GM19193 (cell line): ENCODE data around the gene INPP5A.

ENCODE experiments used
- POLR2A ChIP-seq: IDR thresholded peaks from 4 replicates; pipeline ENCODE4 v1.6.1; 2011; ENCODE audit not compliant: insufficient read depth, insufficient read length; ENCODE audit errors: extremely low read depth

Gene INPP5A

GRCh38 chr10:132687893-132688579 is 150.4 kb downstream of the INPP5A start:
- no peak for TF ChIP-seq POLR2A

- TF ChIP-seq POLR2A = no peak
Measured at GRCh38 chr10:132688580-132689420, 151.2 kb downstream of the INPP5A start.

- TF ChIP-seq POLR2A = no peak
Measured at GRCh38 chr10:132689721-132690360, 152.3 kb downstream of the INPP5A start.

DNA sequence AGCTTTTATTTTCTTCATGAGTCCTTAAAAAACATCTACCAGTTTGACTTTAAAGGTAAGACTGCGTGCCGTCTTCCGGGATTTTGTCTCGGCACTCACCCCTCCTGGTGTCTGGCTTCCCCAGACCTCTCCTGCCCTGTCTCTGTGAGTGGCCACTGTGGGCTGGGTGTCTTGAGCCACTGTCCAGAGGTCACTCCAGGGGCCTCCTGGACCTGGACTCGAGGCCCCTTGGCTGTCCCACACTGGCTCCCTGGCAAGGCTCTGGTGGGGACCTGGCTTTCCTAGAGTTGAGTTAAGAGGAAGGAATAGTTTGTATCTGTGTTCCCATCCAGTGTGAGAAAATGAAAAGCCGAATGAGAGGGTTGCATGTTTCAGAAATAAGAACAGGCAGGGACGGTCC is 152.8 kb downstream of the INPP5A start:
- no peak for TF ChIP-seq POLR2A

DNA sequence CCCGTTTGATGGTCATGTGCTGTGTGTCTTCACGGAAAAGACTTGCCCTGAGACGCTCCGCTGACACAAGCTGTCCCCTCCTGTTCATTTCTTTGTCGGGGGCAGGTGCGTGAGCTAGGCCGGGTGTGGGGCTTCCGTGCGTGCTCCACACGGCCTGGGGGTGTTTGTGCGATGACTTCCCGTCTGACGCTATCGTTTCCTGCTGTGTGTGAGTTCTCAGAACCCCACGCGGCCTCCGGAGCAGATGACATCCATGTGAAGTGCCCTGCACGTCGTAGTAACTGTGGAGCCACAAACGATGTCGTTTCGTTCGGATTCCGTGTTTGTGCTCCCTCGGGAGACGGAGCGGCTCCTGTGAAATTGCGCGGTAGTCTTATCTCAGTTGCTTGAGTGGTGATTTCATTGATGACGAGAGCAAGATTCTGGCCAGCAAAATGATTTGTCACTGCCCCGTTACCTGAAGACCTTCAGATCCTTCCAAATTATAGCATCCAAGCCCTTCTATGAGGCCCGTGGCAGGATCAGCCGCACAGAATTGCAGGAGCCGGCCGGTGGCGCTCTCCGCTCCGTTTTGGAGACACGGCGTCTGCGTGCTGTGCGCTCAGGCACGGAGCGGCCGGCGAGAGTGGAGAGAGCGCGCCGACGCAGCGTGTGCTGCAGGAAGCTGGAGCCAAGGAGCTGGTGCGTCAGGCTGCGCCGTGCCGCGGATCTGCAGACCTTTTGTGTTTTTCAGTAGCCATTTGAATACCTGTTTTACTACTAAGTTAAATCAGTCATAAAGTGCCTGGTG is 153.4 kb downstream of the INPP5A start:
- TF ChIP-seq POLR2A = no peak

- TF ChIP-seq POLR2A = no peak
Measured at GRCh38 chr10:132691711-132692153, 154.1 kb downstream of the INPP5A start.

- TF ChIP-seq POLR2A = no peak
Measured at GRCh38 chr10:132692311-132692710, 154.7 kb downstream of the INPP5A start.

- no peak for TF ChIP-seq POLR2A
Measured at GRCh38 chr10:132693676-132694075, 156.1 kb downstream of the INPP5A start.

DNA sequence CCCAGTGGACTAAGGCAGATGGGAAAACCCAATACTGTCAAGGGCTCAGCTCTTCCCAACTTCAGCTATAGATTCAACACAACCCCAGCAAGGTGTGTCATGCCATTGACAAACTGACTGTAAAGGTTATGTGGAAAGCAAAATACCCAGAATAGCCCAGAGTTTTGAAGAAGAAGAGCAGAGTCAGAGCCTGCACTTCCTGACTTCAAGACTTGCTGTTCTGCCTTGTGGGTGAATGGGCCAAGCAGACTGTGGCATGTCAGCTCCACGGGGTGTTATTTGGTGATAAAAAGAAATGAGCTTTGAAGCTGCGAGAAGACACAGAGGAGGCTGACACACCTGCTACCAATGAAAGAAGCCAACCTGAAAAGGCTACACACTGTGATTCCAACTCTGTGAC is 158.6 kb downstream of the INPP5A start:
- no peak for TF ChIP-seq POLR2A

- no peak for TF ChIP-seq POLR2A
Measured at GRCh38 chr10:132696728-132697577, 159.4 kb downstream of the INPP5A start.

GRCh38 chr10:132697578-132698200 is 160.1 kb downstream of the INPP5A start:
- no peak for TF ChIP-seq POLR2A

- no peak for TF ChIP-seq POLR2A
Measured at GRCh38 chr10:132698211-132698751, 160.7 kb downstream of the INPP5A start.

DNA sequence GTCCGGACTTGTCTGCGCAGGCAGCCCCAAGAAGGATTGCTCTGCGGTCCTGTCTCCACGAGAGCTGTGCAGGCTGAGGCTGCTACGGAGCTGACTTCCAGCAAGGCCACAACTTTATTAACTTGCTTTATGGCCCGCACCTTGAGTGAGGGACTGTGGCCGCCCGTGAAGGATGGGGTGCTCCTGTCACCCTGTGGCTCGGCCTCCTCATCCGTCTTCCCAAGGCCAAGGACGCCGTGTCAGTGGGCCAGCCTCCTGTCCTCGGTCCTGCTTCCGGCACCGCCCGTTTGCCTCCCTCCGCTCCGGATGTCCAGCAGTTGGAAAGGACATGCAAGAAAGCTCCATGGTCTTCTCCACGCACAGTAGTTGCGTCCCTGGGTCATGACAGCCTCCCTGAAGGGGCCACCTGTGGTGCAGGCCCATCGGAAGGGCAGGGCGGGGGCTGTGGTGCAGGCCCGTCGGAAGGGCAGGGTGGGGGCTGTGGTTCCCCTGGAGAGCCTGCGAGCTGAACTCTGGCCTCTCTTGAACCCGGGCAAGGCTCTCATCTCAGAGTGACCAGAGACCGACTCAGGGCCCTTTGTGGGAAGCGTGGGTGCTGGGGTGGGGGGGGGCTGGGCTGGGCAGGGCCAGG is 161.3 kb downstream of the INPP5A start:
- TF ChIP-seq POLR2A = no peak

DNA sequence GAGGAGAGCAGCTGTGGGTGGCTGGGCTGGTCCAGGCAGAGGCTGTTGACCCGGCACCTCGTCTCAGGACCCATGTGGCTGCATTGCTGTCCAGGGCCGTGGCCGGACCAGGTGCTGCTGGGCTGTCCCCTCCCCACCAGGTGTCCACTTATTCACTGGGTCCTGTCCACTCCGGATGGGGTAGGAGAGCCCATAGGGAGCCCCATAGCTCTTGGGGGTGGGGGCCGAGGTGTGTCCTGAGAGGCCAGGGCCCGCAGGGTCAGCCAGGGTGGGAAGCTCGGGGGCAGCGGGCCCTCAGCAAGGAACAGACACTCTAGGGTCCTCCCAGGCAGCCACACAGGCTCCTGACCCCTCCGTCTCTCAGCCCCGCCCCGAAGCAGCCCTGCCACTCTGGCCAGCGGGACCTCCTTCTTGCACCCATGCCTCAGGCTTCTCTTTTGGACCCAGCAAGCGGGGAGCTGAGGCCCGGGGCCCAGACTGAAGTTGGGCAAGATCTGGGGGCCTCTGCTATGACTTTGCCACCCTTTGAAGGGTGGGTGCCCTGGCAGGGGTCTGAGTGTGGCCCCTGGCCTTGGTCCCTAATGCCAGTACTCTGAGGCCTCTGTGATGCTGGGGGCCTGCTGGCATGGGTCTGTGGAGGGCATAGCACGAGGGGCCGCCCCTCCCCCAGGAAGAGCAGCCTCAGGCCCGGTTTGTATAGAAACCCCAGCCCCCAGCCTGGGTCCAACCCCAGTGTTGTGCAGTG is 162.0 kb downstream of the INPP5A start:
- no peak for TF ChIP-seq POLR2A
